GM12878 (cell line): ENCODE data around the gene NCAPH2.

Source experiments
- CBX3 ChIP-seq: fragments of 200-600 bp; sonication (generic); IDR thresholded peaks from 2 replicates; pipeline ENCODE4 v1.6.1; 2016; ENCODE audit warnings: low read depth, borderline replicate concordance
- CHD2 ChIP-seq: IDR thresholded peaks from 2 replicates; pipeline ENCODE4 v1.6.1; 2011; ENCODE audit warnings: low read depth, low read length, improper control_type of control experiment, borderline replicate concordance
- DPF2 ChIP-seq: fragments of 450-650 bp; IDR thresholded peaks from 2 replicates; pipeline ENCODE4 v1.6.1; 2017; ENCODE audit warnings: mild to moderate bottlenecking
- EGR1 ChIP-seq, 2 experiments: IDR thresholded peaks; 1 replicate in 1 of 2; 2 replicates in 1 of 2; pipeline ENCODE4 v1.6.1; 2011 to 2012; ENCODE audit warnings: low read depth in 2 of 2, low read length in 2 of 2, borderline replicate concordance in 1 of 2, mild to moderate bottlenecking in 1 of 2, moderate library complexity in 1 of 2
- EZH2 ChIP-seq: IDR thresholded peaks from 2 replicates; pipeline ENCODE4 v1.6.1; 2012; ENCODE audit warnings: low read depth, mild to moderate bottlenecking, control low read depth, inconsistent platforms, low read length, borderline replicate concordance; ENCODE audit not compliant: control insufficient read depth
- HCFC1 ChIP-seq: fragments of 150-350 bp; IDR thresholded peaks from 2 replicates; pipeline ENCODE4 v1.6.1; 2014; ENCODE audit warnings: low read length
- POLR2AphosphoS5 ChIP-seq: IDR thresholded peaks from 2 replicates; pipeline ENCODE4 v1.6.1; 2011; ENCODE audit warnings: mild to moderate bottlenecking, low read length, inconsistent platforms
- SUPT20H ChIP-seq: IDR thresholded peaks from 2 replicates; pipeline ENCODE4 v1.6.1; 2011; ENCODE audit warnings: low read depth, mild to moderate bottlenecking, low read length, moderate library complexity, borderline replicate concordance; ENCODE audit not compliant: control insufficient read depth
- TF ChIP-seq, protein P1 (sequence below): fragments of 450-650 bp; IDR thresholded peaks from 2 replicates; pipeline ENCODE4 v1.6.1; 2017; ENCODE audit warnings: mild to moderate bottlenecking, moderate library complexity
- TF ChIP-seq, protein P2 (sequence below): IDR thresholded peaks from 2 replicates; pipeline ENCODE4 v1.6.1; 2012; ENCODE audit warnings: mild to moderate bottlenecking, low read depth, low read length
- TF ChIP-seq, protein P3 (sequence below), 3 experiments: IDR thresholded peaks in 2 of 3; conservative IDR thresholded peaks in 1 of 3; 2 replicates each; pipeline ENCODE4 v1.5.1; 2011; ENCODE audit warnings: low read depth in 3 of 3, low read length in 3 of 3, mild to moderate bottlenecking in 3 of 3, control low read depth in 2 of 3, moderate library complexity in 2 of 3, inconsistent platforms in 1 of 3, mixed read lengths in 1 of 3; ENCODE audit not compliant: control insufficient read depth in 2 of 3, insufficient read depth in 1 of 3; ENCODE audit errors: extremely low read depth in 1 of 3
- TF ChIP-seq, protein P4 (sequence below): fragments of 150-350 bp; IDR thresholded peaks from 2 replicates; pipeline ENCODE4 v1.6.1; 2016; ENCODE audit warnings: low read depth, low read length

DNA sequence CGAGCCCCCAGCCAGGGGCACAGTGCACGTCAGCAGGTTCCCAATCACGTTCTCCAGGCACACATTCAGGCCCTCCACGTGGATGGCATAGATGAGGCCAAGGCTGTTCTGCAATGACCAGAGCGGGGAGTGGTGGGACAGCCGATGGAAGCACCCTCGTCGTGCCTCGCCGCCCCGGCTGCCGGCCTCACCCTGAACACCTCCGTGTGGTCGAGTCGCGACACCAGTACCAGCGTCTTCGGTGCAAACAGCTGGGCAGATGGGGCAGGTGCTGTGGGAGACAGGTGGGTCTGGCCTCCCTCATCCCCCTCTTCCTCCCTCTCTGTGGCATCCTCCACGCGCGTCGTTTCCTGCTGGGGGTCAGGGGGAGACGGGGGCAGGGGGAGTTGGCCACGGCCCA is 40.7 kb upstream of the NCAPH2 start:
- TF ChIP-seq, protein P1, sequence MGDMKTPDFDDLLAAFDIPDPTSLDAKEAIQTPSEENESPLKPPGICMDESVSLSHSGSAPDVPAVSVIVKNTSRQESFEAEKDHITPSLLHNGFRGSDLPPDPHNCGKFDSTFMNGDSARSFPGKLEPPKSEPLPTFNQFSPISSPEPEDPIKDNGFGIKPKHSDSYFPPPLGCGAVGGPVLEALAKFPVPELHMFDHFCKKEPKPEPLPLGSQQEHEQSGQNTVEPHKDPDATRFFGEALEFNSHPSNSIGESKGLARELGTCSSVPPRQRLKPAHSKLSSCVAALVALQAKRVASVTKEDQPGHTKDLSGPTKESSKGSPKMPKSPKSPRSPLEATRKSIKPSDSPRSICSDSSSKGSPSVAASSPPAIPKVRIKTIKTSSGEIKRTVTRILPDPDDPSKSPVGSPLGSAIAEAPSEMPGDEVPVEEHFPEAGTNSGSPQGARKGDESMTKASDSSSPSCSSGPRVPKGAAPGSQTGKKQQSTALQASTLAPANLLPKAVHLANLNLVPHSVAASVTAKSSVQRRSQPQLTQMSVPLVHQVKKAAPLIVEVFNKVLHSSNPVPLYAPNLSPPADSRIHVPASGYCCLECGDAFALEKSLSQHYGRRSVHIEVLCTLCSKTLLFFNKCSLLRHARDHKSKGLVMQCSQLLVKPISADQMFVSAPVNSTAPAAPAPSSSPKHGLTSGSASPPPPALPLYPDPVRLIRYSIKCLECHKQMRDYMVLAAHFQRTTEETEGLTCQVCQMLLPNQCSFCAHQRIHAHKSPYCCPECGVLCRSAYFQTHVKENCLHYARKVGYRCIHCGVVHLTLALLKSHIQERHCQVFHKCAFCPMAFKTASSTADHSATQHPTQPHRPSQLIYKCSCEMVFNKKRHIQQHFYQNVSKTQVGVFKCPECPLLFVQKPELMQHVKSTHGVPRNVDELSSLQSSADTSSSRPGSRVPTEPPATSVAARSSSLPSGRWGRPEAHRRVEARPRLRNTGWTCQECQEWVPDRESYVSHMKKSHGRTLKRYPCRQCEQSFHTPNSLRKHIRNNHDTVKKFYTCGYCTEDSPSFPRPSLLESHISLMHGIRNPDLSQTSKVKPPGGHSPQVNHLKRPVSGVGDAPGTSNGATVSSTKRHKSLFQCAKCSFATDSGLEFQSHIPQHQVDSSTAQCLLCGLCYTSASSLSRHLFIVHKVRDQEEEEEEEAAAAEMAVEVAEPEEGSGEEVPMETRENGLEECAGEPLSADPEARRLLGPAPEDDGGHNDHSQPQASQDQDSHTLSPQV, result no peak
- TF ChIP-seq CHD2 (no peak), CBX3 (no peak), EZH2 (no peak), HCFC1 (no peak), SUPT20H (no peak), EGR1 (IDR thresholded peaks at IDR 0.05; ENCODE audit: borderline replicate concordance in 1 of 2, low read depth in 2 of 2, low read length in 2 of 2) (no peak), POLR2AphosphoS5 (no peak), DPF2 (no peak)
- TF ChIP-seq, protein P2, sequence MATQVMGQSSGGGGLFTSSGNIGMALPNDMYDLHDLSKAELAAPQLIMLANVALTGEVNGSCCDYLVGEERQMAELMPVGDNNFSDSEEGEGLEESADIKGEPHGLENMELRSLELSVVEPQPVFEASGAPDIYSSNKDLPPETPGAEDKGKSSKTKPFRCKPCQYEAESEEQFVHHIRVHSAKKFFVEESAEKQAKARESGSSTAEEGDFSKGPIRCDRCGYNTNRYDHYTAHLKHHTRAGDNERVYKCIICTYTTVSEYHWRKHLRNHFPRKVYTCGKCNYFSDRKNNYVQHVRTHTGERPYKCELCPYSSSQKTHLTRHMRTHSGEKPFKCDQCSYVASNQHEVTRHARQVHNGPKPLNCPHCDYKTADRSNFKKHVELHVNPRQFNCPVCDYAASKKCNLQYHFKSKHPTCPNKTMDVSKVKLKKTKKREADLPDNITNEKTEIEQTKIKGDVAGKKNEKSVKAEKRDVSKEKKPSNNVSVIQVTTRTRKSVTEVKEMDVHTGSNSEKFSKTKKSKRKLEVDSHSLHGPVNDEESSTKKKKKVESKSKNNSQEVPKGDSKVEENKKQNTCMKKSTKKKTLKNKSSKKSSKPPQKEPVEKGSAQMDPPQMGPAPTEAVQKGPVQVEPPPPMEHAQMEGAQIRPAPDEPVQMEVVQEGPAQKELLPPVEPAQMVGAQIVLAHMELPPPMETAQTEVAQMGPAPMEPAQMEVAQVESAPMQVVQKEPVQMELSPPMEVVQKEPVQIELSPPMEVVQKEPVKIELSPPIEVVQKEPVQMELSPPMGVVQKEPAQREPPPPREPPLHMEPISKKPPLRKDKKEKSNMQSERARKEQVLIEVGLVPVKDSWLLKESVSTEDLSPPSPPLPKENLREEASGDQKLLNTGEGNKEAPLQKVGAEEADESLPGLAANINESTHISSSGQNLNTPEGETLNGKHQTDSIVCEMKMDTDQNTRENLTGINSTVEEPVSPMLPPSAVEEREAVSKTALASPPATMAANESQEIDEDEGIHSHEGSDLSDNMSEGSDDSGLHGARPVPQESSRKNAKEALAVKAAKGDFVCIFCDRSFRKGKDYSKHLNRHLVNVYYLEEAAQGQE, result no peak
- TF ChIP-seq, protein P3, sequence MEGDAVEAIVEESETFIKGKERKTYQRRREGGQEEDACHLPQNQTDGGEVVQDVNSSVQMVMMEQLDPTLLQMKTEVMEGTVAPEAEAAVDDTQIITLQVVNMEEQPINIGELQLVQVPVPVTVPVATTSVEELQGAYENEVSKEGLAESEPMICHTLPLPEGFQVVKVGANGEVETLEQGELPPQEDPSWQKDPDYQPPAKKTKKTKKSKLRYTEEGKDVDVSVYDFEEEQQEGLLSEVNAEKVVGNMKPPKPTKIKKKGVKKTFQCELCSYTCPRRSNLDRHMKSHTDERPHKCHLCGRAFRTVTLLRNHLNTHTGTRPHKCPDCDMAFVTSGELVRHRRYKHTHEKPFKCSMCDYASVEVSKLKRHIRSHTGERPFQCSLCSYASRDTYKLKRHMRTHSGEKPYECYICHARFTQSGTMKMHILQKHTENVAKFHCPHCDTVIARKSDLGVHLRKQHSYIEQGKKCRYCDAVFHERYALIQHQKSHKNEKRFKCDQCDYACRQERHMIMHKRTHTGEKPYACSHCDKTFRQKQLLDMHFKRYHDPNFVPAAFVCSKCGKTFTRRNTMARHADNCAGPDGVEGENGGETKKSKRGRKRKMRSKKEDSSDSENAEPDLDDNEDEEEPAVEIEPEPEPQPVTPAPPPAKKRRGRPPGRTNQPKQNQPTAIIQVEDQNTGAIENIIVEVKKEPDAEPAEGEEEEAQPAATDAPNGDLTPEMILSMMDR (IDR thresholded peaks at IDR 0.05 in 2 of 3, conservative IDR thresholded peaks at IDR 0.05 in 1 of 3; ENCODE audit: control insufficient read depth in 2 of 3, extremely low read depth in 1 of 3, insufficient read depth in 1 of 3, low read depth in 3 of 3, low read length in 3 of 3), result no peak
- TF ChIP-seq, protein P4, sequence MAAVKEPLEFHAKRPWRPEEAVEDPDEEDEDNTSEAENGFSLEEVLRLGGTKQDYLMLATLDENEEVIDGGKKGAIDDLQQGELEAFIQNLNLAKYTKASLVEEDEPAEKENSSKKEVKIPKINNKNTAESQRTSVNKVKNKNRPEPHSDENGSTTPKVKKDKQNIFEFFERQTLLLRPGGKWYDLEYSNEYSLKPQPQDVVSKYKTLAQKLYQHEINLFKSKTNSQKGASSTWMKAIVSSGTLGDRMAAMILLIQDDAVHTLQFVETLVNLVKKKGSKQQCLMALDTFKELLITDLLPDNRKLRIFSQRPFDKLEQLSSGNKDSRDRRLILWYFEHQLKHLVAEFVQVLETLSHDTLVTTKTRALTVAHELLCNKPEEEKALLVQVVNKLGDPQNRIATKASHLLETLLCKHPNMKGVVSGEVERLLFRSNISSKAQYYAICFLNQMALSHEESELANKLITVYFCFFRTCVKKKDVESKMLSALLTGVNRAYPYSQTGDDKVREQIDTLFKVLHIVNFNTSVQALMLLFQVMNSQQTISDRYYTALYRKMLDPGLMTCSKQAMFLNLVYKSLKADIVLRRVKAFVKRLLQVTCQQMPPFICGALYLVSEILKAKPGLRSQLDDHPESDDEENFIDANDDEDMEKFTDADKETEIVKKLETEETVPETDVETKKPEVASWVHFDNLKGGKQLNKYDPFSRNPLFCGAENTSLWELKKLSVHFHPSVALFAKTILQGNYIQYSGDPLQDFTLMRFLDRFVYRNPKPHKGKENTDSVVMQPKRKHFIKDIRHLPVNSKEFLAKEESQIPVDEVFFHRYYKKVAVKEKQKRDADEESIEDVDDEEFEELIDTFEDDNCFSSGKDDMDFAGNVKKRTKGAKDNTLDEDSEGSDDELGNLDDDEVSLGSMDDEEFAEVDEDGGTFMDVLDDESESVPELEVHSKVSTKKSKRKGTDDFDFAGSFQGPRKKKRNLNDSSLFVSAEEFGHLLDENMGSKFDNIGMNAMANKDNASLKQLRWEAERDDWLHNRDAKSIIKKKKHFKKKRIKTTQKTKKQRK, result no peak
